ENCODE measurements around the gene GALNT17.

The GALNT17 gene

GRCh38 chr7:71334541-71334940 is 202.6 kb downstream of the GALNT17 start:
- DNase-seq (ENCODE audit: low read depth in 2 of 2, low spot score in 1 of 2) = no peak

GRCh38 chr7:71338866-71339265 is 206.9 kb downstream of the GALNT17 start:
- no peak for DNase-seq (ENCODE audit: low read depth in 2 of 2, low spot score in 1 of 2)

GRCh38 chr7:71339924-71340323 is 208.0 kb downstream of the GALNT17 start:
- no peak for DNase-seq (ENCODE audit: low read depth in 2 of 2, low spot score in 1 of 2)

- no peak for DNase-seq (ENCODE audit: low read depth in 2 of 2, low spot score in 1 of 2)
Measured at GRCh38 chr7:71342202-71342601, 210.3 kb downstream of the GALNT17 start.

- no peak for DNase-seq (ENCODE audit: low read depth in 2 of 2, low spot score in 1 of 2)
Measured at GRCh38 chr7:71343039-71343438, 211.1 kb downstream of the GALNT17 start.

GRCh38 chr7:71343892-71344291 is 211.9 kb downstream of the GALNT17 start:
- no peak for DNase-seq (ENCODE audit: low read depth in 2 of 2, low spot score in 1 of 2)

GRCh38 chr7:71345117-71345884 is 213.4 kb downstream of the GALNT17 start:
- DNase-seq (ENCODE audit: low read depth in 2 of 2, low spot score in 1 of 2) = no peak

- DNase-seq (ENCODE audit: low read depth in 2 of 2, low spot score in 1 of 2) = no peak
Measured at GRCh38 chr7:71348821-71349681, 217.1 kb downstream of the GALNT17 start.

- DNase-seq (ENCODE audit: low read depth in 2 of 2, low spot score in 1 of 2) = no peak
Measured at GRCh38 chr7:71349682-71350481, 217.9 kb downstream of the GALNT17 start.

GRCh38 chr7:71350680-71351079 is 218.7 kb downstream of the GALNT17 start:
- DNase-seq (ENCODE audit: low read depth in 2 of 2, low spot score in 1 of 2) = no peak

- no peak for DNase-seq (ENCODE audit: low read depth in 2 of 2, low spot score in 1 of 2)
Measured at GRCh38 chr7:71354716-71355115, 222.8 kb downstream of the GALNT17 start.

- no peak for DNase-seq (ENCODE audit: low read depth in 2 of 2, low spot score in 1 of 2)
Measured at GRCh38 chr7:71361451-71362032, 229.6 kb downstream of the GALNT17 start.

GRCh38 chr7:71362240-71362639 is 230.3 kb downstream of the GALNT17 start:
- DNase-seq (ENCODE audit: low read depth in 2 of 2, low spot score in 1 of 2) = no peak

- no peak for DNase-seq (ENCODE audit: low read depth in 2 of 2, low spot score in 1 of 2)
Measured at GRCh38 chr7:71363223-71363622, 231.3 kb downstream of the GALNT17 start.

- DNase-seq (ENCODE audit: low read depth in 2 of 2, low spot score in 1 of 2) = no peak
Measured at GRCh38 chr7:71363627-71364026, 231.7 kb downstream of the GALNT17 start.

- no peak for DNase-seq (ENCODE audit: low read depth in 2 of 2, low spot score in 1 of 2)
Measured at GRCh38 chr7:71364551-71364950, 232.6 kb downstream of the GALNT17 start.

- DNase-seq (ENCODE audit: low read depth in 2 of 2, low spot score in 1 of 2) = no peak
Measured at GRCh38 chr7:71372991-71373390, 241.0 kb downstream of the GALNT17 start.

GRCh38 chr7:71377062-71377461 is 245.1 kb downstream of the GALNT17 start:
- DNase-seq (ENCODE audit: low read depth in 2 of 2, low spot score in 1 of 2) = no peak

GRCh38 chr7:71377469-71377868 is 245.5 kb downstream of the GALNT17 start:
- no peak for DNase-seq (ENCODE audit: low read depth in 2 of 2, low spot score in 1 of 2)

GRCh38 chr7:71384094-71384493 is 252.2 kb downstream of the GALNT17 start:
- DNase-seq (ENCODE audit: low read depth in 2 of 2, low spot score in 1 of 2) = no peak

GRCh38 chr7:71385330-71385729 is 253.4 kb downstream of the GALNT17 start:
- no peak for DNase-seq (ENCODE audit: low read depth in 2 of 2, low spot score in 1 of 2)
